Loucy (cell line): ENCODE measurements around the gene USP47.

Source experiments
- H2AFZ ChIP-seq: fragments of 200-600 bp; sonication (generic); 2 replicates; pipeline ENCODE4 v1.6.0; 2016; ENCODE audit warnings: antibody characterized with exemption, mild to moderate bottlenecking, low read length, moderate library complexity
- H3F3A ChIP-seq: fragments of 200-600 bp; 2 replicates; pipeline ENCODE4 v1.6.0; 2016; ENCODE audit warnings: antibody characterized with exemption, low read depth, mild to moderate bottlenecking
- H3K27me3 ChIP-seq: fragments of 200-600 bp; sonication (generic); 2 replicates; pipeline ENCODE4 v1.6.1; 2014; ENCODE audit warnings: low read length, mild to moderate bottlenecking; ENCODE audit not compliant: insufficient read depth, poor library complexity, severe bottlenecking
- H3K36me3 ChIP-seq: fragments of 200-600 bp; sonication (generic); 2 replicates; pipeline ENCODE4 v1.6.1; 2016; ENCODE audit warnings: low read length; ENCODE audit not compliant: insufficient read depth
- H3K4me1 ChIP-seq: fragments of 200-600 bp; sonication (generic); 2 replicates; pipeline ENCODE4 v1.5.1; 2014; ENCODE audit warnings: low read length, mild to moderate bottlenecking; ENCODE audit not compliant: insufficient read depth, poor library complexity, severe bottlenecking
- H3K4me2 ChIP-seq: fragments of 200-600 bp; sonication (generic); 2 replicates; pipeline ENCODE4 v1.6.0; 2014; ENCODE audit warnings: antibody characterized with exemption, low read length, low read depth, mild to moderate bottlenecking; ENCODE audit not compliant: poor library complexity, severe bottlenecking
- H3K4me3 ChIP-seq: fragments of 200-600 bp; sonication (generic); 2 replicates; pipeline ENCODE4 v1.5.1; 2014; ENCODE audit warnings: low read length, mild to moderate bottlenecking, mixed read lengths; ENCODE audit not compliant: poor library complexity, severe bottlenecking
- H3K79me2 ChIP-seq: fragments of 200-600 bp; sonication (generic); 2 replicates; pipeline ENCODE4 v1.6.1; 2014; ENCODE audit warnings: low read length; ENCODE audit not compliant: insufficient read depth
- H3K9ac ChIP-seq: fragments of 200-600 bp; sonication (generic); 2 replicates; pipeline ENCODE4 v1.6.0; 2014; ENCODE audit warnings: mild to moderate bottlenecking, low read depth, low read length, moderate library complexity; ENCODE audit not compliant: poor library complexity, severe bottlenecking
- H3K9me2 ChIP-seq: fragments of 200-600 bp; sonication (generic); replicated peaks from 2 replicates; pipeline ENCODE4 v1.6.1; 2016; ENCODE audit warnings: low read depth, low read length, mixed read lengths
- H3K9me3 ChIP-seq: fragments of 200-600 bp; sonication (generic); 2 replicates; pipeline ENCODE4 v1.6.1; 2014; ENCODE audit warnings: mild to moderate bottlenecking, antibody characterized with exemption, low read length, low read depth; ENCODE audit not compliant: insufficient read depth
- H4K20me1 ChIP-seq: fragments of 200-600 bp; sonication (generic); 2 replicates; pipeline ENCODE4 v1.6.0; 2014; ENCODE audit warnings: antibody characterized with exemption, low read length, mild to moderate bottlenecking; ENCODE audit not compliant: insufficient read depth, poor library complexity, severe bottlenecking
- EZH2phosphoT487 ChIP-seq: fragments of 200-600 bp; IDR thresholded peaks from 2 replicates; pipeline ENCODE4 v1.6.1; 2018; ENCODE audit warnings: antibody characterized with exemption, mild to moderate bottlenecking, moderate library complexity, borderline replicate concordance
- TF ChIP-seq, protein P1 (sequence below): fragments of 200-600 bp; sonication (generic); conservative IDR thresholded peaks from 2 replicates; pipeline ENCODE4 v1.5.1; 2014; ENCODE audit warnings: mild to moderate bottlenecking, antibody characterized with exemption, low read length

USP47 gene

DNA sequence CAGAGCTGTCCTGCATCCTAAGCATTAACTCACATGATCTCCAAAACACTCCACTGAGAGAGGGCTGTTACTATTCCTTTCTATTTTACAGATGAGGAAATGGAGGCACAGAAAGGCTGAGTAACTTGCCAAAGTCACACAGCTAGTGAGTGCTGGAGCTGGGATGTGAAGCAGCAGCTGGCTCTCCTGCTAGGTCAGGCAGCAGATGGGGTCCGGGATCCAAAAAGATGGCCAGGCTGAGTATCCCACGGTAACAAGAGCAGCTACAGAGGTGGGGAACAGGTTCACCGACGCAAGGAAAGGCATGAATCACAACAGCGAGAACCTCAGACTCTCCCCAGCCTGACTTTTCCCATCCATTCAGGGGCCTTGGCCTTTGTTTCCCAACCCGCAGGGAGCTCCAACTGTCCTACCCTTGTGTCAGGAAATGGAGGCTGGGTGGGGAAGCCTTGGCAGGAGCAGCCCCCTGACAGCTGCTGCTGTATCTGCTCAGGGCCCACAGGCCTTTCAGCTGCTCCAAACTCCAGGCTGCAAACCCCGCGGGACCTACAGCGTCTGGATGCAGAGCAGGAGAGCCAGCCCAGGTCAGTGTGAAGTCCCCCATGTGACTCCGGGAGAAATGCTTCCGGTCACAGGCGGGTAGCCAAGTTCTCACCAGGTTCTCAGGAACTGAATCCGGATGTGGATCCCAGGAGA is 137.2 kb downstream of the USP47 start:
- H3K27me3 ChIP-seq: no peaks in the 10 kb centered on the region
- no peak overlapping the region for H3K4me3 ChIP-seq
- H3K4me1 ChIP-seq: no peaks in the 10 kb centered on the region
- no peak for TF ChIP-seq EZH2phosphoT487
- TF ChIP-seq, protein P1, sequence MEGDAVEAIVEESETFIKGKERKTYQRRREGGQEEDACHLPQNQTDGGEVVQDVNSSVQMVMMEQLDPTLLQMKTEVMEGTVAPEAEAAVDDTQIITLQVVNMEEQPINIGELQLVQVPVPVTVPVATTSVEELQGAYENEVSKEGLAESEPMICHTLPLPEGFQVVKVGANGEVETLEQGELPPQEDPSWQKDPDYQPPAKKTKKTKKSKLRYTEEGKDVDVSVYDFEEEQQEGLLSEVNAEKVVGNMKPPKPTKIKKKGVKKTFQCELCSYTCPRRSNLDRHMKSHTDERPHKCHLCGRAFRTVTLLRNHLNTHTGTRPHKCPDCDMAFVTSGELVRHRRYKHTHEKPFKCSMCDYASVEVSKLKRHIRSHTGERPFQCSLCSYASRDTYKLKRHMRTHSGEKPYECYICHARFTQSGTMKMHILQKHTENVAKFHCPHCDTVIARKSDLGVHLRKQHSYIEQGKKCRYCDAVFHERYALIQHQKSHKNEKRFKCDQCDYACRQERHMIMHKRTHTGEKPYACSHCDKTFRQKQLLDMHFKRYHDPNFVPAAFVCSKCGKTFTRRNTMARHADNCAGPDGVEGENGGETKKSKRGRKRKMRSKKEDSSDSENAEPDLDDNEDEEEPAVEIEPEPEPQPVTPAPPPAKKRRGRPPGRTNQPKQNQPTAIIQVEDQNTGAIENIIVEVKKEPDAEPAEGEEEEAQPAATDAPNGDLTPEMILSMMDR: no peak
- no peaks in the 10 kb centered on the region for H3K9me3 ChIP-seq
- no peaks in the 10 kb centered on the region for H3K9me2 ChIP-seq
- H3F3A ChIP-seq: no peaks in the 10 kb centered on the region
- no peaks in the 10 kb centered on the region for H3K36me3 ChIP-seq
- no peaks in the 10 kb centered on the region for H3K79me2 ChIP-seq
- no peak overlapping the region for H2AFZ ChIP-seq
- H3K9ac ChIP-seq: no peak overlapping the region
- H3K4me2 ChIP-seq: no peak overlapping the region
- no peaks in the 10 kb centered on the region for H4K20me1 ChIP-seq

DNA sequence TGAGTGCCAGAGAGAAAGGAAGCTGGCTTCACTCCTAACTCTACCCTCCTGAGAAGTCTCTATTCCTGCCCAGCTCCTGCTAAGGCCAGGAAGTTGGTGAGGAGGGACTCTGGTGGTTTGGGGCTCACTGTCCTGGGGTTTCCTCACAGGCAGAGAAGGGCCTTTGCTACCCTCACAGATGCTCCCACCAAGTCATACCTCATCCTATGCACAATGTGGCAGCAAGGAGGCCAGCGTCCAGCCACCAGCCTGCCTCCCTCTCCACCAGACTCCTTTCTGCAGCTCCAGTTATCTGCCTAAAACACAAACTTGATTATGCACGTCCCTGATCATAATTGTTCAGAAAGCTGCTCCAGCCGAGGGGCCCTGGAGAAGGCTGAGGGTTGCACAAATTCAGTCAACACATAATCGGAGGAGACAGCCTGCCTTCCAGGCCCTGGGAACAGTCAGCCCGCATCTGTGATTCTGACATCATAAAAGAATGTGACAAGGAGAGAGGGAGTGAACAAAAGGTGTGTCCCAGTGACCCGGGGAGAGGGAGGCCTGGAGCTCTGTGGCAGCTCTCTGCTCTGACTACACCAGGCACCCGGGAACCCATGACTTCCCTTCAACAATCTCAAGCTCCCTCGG is 137.8 kb downstream of the USP47 start:
- H4K20me1 ChIP-seq: no peaks in the 10 kb centered on the region
- no peak overlapping the region for H3K4me2 ChIP-seq
- H3K27me3 ChIP-seq: no peaks in the 10 kb centered on the region
- H3F3A ChIP-seq: no peaks in the 10 kb centered on the region
- TF ChIP-seq, protein P1: no peak
- no peak for TF ChIP-seq EZH2phosphoT487
- H3K9me3 ChIP-seq: no peaks in the 10 kb centered on the region
- H3K36me3 ChIP-seq: no peaks in the 10 kb centered on the region
- H3K4me3 ChIP-seq: no peak overlapping the region
- no peaks in the 10 kb centered on the region for H3K4me1 ChIP-seq
- no peaks in the 10 kb centered on the region for H3K9me2 ChIP-seq
- no peak overlapping the region for H3K9ac ChIP-seq
- no peaks in the 10 kb centered on the region for H3K79me2 ChIP-seq
- no peak overlapping the region for H2AFZ ChIP-seq

DNA sequence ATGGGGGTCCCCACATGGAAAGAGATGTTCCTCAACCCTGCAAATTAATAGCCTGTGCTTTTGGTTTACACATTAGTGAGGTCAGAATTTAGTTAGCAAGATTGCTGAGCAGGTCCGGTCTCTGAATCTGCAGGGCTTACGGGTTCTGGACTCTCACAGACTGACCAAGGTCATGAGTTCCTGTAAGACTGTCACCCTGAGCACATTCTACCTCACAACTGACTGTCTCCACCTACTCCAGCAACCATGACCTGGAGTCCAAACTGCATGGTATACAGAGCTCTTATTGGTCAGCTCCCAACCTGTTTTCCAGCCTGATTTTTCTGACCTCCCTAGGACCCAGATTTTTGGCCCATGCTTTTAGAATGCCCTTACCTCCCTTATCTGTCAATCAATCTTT is 138.4 kb downstream of the USP47 start:
- H3K36me3 ChIP-seq: no peaks in the 10 kb centered on the region
- H3K79me2 ChIP-seq: no peaks in the 10 kb centered on the region
- no peak overlapping the region for H3K4me3 ChIP-seq

More for the DNA sequence above, 138.4 kb downstream of the USP47 start:
- H3F3A ChIP-seq: no peaks in the 10 kb centered on the region
- no peaks in the 10 kb centered on the region for H3K27me3 ChIP-seq
- TF ChIP-seq EZH2phosphoT487: no peak
- TF ChIP-seq, protein P1: no peak
- H3K9me3 ChIP-seq: no peaks in the 10 kb centered on the region
- H4K20me1 ChIP-seq: no peaks in the 10 kb centered on the region
- no peak overlapping the region for H3K9ac ChIP-seq
- no peak overlapping the region for H2AFZ ChIP-seq
- no peaks in the 10 kb centered on the region for H3K4me1 ChIP-seq
- H3K4me2 ChIP-seq: no peak overlapping the region
- H3K9me2 ChIP-seq: no peaks in the 10 kb centered on the region
